ENCODE data around the gene POLR3H. TPM values are rescaled to one million over a fixed set of nuclear protein-coding genes. Genes with fewer than 3 reads are reported as not detected.

Gene POLR3H
- total and polyA plus RNA-seq, 8 donors: 26.6 to 55.4 (median 31.2) TPM

- intact Hi-C loops (cut with DNase I): no loop called here
- DNase-seq (peak in 1 of 4 donors; percentile 49), ATAC-seq (no peak)
- Histone ChIP-seq H3K36me3 (no peaks in the 10 kb centered on the region), H3K4me3 (no peak overlapping the region), H3K27ac (no peak overlapping the region), H3K27me3 (peaks cover 0 to 27% of the 10 kb centered on the region in 2 donors), H3K4me1 (no peaks in the 10 kb centered on the region), H3K9me3 (no peaks in the 10 kb centered on the region)
- TF ChIP-seq CTCF (IDR thresholded peaks at IDR 0.05): no peak
Observed at GRCh38 chr22:41555325-41555982, 11.2 kb upstream of the POLR3H start.

GRCh38 chr22:41551877-41552582 is 7.8 kb upstream of the POLR3H start:
- Histone ChIP-seq H3K36me3 (no peaks in the 10 kb centered on the region), H3K4me3 (no peak overlapping the region), H3K27me3 (no peaks in the 10 kb centered on the region), H3K9me3 (no peaks in the 10 kb centered on the region), H3K27ac (no peak overlapping the region), H3K4me1 (no peaks in the 10 kb centered on the region)
- TF ChIP-seq CTCF (IDR thresholded peaks at IDR 0.05): no peak
- no peak for DNase-seq
- ATAC-seq: no peak
- intact Hi-C loops (cut with DNase I): no loop called here

GRCh38 chr22:41550952-41551491 is 6.8 kb upstream of the POLR3H start:
- no peak for TF ChIP-seq CTCF (IDR thresholded peaks at IDR 0.05)
- DNase-seq: peak in 1 of 4 donors; percentile 52
- H3K4me1 ChIP-seq: no peaks in the 10 kb centered on the region
- no peak overlapping the region for H3K27ac ChIP-seq
- intact Hi-C loops (cut with DNase I): no loop called here
- H3K9me3 ChIP-seq: no peaks in the 10 kb centered on the region
- H3K4me3 ChIP-seq: no peak overlapping the region
- H3K27me3 ChIP-seq: no peaks in the 10 kb centered on the region
- ATAC-seq: no peak
- no peaks in the 10 kb centered on the region for H3K36me3 ChIP-seq

- TF ChIP-seq CTCF (IDR thresholded peaks at IDR 0.05): no peak
- Histone ChIP-seq H3K4me3 (no peak overlapping the region), H3K9me3 (no peaks in the 10 kb centered on the region), H3K4me1 (peaks cover 4 to 11% of the 10 kb centered on the region in 2 donors), H3K36me3 (no peaks in the 10 kb centered on the region), H3K27me3 (no peaks in the 10 kb centered on the region), H3K27ac (no peak overlapping the region)
- intact Hi-C loops (cut with DNase I): no loop called here
- DNase-seq (no peak), ATAC-seq (no peak)
Observed at GRCh38 chr22:41548830-41549211, 4.6 kb upstream of the POLR3H start.
